LNCAP (cell line): ENCODE measurements around the gene TERT.

Source experiments
- TF ChIP-seq, protein P1 (sequence below): fragments of 450-650 bp; IDR thresholded peaks from 2 replicates; pipeline ENCODE4 v1.5.1; 2017; ENCODE audit warnings: mild to moderate bottlenecking

The TERT gene

DNA sequence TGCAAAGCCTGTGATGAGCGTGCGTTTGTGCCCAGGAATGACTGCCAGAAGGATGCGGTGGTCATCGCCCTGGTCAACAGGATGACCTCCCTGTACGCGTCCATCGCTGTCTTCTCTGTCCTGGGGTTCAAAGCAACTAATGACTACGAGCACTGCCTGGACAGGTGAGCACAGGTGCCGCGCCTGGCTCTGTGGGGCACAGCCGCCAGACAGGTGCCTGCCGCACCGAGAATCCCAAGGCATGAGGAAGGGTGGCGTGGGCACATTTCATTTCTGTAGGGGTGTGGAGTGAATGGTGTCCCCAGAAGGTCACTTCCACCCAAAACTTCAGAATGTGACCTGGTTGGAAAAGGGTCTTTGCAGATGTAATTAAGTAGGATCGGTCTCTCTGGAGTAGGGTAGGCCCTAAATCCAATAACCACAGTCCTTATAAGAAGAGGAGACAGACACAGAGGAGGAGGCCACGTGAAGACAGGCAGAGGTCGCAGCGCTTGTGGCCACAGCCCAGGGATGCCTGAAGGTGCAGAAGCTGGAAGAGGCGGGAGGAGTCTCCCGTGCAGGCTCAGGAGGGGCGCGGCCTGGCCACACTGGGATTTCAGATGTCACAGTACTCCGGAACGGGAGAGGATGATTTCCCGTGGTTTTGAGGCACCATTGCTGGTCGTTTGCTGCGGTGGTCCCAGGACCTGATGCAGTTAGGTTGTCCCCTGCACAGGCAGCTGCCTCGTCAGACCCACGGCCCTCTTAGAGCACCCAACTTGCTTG is 54.2 kb downstream of the TERT start:
- TF ChIP-seq, protein P1, sequence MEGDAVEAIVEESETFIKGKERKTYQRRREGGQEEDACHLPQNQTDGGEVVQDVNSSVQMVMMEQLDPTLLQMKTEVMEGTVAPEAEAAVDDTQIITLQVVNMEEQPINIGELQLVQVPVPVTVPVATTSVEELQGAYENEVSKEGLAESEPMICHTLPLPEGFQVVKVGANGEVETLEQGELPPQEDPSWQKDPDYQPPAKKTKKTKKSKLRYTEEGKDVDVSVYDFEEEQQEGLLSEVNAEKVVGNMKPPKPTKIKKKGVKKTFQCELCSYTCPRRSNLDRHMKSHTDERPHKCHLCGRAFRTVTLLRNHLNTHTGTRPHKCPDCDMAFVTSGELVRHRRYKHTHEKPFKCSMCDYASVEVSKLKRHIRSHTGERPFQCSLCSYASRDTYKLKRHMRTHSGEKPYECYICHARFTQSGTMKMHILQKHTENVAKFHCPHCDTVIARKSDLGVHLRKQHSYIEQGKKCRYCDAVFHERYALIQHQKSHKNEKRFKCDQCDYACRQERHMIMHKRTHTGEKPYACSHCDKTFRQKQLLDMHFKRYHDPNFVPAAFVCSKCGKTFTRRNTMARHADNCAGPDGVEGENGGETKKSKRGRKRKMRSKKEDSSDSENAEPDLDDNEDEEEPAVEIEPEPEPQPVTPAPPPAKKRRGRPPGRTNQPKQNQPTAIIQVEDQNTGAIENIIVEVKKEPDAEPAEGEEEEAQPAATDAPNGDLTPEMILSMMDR = no peak

DNA sequence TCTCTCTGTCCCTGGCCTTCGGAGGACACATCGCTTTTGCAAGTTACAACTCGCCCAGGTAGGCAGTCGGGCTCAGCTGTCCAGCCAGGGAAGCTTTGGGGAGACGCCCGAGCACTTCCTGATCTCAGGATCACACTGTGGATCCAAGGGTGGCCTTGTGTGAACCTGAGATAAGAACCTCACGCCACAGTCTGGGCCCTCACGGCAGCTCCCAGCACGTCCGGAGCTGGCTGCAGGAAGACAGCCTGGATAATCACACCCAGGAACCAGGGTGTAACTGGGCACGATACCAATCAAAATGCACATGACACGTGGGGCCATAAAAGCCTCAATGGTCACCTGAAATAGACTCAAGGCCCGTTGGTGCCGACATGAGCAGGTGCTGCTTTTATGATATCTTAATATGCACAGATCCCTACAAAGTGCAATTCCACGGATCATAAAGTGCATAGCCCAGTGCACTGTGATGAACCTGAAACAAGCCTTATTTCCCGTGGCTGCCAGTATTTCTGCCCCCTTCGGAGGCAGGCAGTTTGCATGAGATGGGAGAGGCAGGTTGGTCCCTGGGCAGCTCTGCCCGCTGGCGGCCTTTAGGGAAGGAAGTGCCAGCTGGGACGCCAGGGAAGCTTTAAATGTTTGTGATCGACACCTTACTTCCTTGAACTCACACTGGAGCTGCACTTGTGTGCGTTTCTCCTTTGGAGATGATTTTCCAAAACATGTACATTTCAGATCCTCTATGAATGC is 55.2 kb downstream of the TERT start:
- TF ChIP-seq, protein P1 = no peak

DNA sequence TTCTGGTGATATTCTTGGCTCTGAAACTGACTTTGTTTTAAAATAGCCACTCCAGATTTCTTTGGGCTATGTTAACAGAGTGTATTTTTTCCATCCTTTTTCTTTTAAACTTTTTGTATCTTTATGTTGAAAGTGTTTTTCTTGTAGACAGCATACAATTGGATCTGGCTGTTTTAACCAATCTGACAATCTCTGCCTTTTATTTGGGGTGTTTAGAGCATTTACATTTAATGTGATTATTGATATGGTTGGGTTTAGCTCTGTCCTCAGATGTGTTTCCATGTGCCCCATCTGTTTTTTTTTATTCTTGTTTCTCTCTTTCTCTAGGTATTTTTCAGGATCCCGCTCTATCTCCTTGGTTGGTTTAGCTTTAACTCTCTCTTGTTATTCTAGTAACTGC is 59.0 kb downstream of the TERT start:
- TF ChIP-seq, protein P1 = no peak

DNA sequence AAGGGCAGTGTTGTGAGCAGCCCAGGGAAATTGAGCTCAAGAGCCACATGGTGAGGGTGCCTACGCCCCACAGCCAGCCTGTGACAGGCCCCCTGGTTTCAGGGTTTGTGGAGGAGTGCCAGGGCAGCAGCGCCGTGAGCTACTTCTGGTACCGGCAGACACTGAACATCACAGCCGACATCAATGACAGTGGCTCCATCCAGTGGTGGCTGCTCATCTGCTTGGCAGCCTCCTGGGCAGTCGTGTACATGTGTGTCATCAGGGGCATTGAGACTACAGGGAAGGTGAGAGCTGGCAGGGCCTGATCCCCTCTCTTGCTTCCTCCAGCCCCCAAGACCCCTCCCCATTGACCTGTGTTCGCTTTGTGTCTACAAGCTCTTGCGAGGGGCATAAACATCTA is 59.5 kb downstream of the TERT start:
- TF ChIP-seq, protein P1 = no peak

DNA sequence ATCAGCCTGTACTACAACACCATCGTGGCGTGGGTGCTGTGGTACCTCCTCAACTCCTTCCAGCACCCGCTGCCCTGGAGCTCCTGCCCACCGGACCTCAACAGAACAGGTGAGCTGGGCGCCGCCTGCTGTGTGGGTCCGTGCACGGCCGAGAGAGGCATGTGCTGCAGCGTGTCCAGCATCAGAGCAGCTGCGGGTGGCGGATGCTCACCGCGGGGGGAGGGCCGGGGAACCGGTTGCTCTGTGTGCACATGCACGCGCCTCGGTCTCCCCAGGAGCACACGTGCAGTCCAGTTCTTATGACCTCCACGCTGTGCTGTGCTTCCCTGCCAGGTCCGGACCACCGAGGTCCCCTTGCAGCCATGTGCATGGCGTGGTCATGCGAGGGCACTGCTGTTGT is 62.1 kb downstream of the TERT start:
- TF ChIP-seq, protein P1 = no peak

DNA sequence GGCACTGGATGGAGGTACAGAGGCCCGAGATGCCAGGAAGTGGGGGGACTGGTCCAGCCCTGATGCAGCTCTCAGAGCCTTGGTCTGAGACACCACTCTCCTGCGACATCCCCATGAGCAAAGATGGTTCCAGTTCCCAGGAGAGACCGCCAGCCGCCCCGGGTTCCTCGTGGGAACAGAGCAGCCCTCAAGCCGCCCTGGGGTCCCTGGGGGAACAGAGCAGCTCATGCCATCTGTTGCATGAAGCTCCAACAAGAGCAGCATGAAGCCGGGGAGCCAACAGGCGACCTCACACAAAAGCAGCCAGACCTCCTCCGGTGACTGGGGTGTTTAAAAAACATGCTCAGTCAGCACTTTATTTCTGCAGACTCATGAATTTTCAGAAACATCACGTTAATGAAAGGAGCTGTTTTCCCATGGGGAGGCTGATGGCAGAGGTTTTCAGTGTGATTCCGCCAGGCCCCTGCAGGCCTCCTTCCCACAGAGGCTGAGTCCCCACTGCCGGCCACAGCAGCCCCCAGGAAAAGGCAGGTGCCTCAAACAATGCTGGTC is 63.4 kb downstream of the TERT start:
- TF ChIP-seq, protein P1 = no peak

DNA sequence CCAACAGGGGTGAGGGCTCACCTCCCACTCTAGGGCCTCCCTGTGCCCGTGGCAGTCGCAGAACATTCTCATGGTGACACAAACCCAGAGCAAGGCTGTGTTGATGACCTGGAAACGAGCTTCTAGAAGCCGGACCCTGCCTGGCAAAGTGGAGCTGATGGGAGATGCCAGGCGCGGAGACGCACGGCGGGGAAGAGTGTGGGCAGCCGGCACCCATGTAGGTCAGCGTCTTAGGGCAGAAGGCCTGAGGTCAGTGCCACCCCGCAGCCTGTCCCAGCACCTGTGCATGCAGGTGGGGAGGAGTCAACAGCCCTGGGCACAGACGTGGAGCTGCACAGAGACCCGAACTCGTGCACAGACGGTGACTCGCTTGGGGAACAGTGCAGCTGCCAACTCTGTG is 64.3 kb downstream of the TERT start:
- TF ChIP-seq, protein P1 = no peak
